ENCODE measurements around the gene SLC25A47.

The SLC25A47 gene

DNA sequence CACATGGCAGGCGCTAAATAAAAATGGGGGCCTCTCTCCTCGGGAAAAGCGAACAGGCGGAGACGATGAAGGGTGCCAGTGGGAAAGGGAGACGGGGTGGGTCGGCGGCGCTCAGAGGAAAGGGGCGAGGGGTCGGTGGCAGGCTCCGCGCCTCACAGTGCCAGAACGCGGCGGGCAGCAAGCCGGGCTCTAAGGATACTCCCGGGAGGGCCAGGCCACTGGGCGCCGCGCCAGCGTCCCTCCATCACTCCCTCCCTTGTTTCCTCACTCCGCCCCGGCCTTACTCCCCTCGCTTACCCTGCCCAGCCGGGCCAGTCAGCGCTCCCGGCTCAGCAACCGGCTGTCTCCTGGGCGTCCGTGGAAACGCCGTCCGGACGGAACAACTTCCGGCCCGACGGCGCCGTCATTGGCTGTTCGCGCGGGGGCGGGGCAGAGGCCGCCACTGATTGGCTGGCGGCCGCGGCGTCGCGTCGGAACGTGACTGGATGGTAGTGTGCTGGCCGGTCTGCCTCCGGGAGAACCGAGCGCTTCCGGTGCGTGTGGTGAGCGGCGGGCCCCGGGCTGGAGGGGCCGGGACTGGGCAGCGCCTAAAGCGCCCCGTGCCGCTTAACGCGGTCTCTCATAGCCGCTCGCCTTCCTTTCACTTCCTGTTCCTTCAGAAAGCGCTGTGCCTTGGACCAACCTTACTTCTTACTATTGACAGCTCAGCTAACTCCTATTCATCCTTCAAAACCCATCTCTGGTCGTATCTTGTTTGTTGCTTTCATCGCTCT is 53.0 kb downstream of the SLC25A47 start, which contains the start of gene WDR25:
WDR25 (plus strand) TSS at position 523 of the 773 bp plus-strand sequence.
- Mint-ChIP-seq H3K4me3 (peak within 1 kb of the TSS; percentile 99), H3K27me3 (no peaks in the 10 kb centered on the region), H3K9me3 (no peaks in the 10 kb centered on the region), H3K27ac (peak within 1 kb of the TSS; percentile 100), H3K36me3 (ENCODE audit: low read depth) (peaks cover 56% of the 10 kb centered on the region), H3K4me1 (ENCODE audit: low read depth) (peaks cover 55% of the 10 kb centered on the region)
- peak; percentile 97 for DNase-seq

- DNase-seq, result no peak
- H3K4me1 Mint-ChIP-seq (ENCODE audit: low read depth), result peaks cover 50% of the 10 kb centered on the region
- no peaks in the 10 kb centered on the region for H3K9me3 Mint-ChIP-seq
Observed at GRCh38 chr14:100376751-100377171, 53.6 kb downstream of the SLC25A47 start.

More at GRCh38 chr14:100376751-100377171, 53.6 kb downstream of the SLC25A47 start:
- Mint-ChIP-seq H3K27me3 (no peaks in the 10 kb centered on the region), H3K4me3 (peak overlapping the region; percentile 99), H3K36me3 (ENCODE audit: low read depth) (peaks cover 55% of the 10 kb centered on the region), H3K27ac (peak overlapping the region; percentile 100)

Measured in activated T-cell treated with anti-CD3 and anti-CD28 coated beads, Interleukin-2, amount 50 U/mL, for 24 hours (primary cell).